ENCODE results near the gene RTN4RL1.

The RTN4RL1 gene

DNA sequence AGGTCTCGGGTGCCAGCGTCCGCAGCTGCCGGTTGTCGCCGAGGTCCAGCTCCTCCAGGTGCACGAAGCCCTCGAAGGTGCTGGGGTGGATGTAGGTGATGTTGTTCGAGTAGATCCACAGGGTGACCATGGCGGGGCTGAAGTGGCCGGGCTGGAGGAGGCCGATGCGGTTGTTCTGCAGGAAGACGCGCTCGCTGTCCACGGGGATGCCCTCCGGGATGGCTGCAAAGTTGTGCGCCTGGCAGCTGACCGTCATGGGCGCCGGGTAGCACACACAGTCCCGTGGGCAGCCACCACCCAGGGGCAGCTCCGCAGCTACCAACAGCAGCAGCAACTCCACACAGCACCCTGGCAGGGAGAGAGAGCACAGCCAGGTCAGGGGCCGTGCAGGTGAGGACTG lies 87.7 kb downstream of the RTN4RL1 start:
- TF ChIP-seq CTCF (conservative IDR thresholded peaks at IDR 0.05; ENCODE audit: low read length) (no peak), EZH2phosphoT487 (IDR thresholded peaks at IDR 0.05; ENCODE audit: borderline replicate concordance) (no peak)
- no peaks in the 10 kb centered on the region for H3K4me1 ChIP-seq (ENCODE audit: insufficient read depth, low read length, poor library complexity, severe bottlenecking)
- no peaks in the 10 kb centered on the region for H4K20me1 ChIP-seq (ENCODE audit: insufficient read depth, low read length, poor library complexity, severe bottlenecking)
- no peaks in the 10 kb centered on the region for H3K27me3 ChIP-seq (ENCODE audit: insufficient read depth, low read length, poor library complexity, severe bottlenecking)
- no peaks in the 10 kb centered on the region for H3K9me2 ChIP-seq (replicated peaks; ENCODE audit: low read depth, low read length)
- no peak overlapping the region for H2AFZ ChIP-seq (ENCODE audit: low read length)
- no peak overlapping the region for H3K4me3 ChIP-seq (ENCODE audit: low read length, poor library complexity, severe bottlenecking)
- H3F3A ChIP-seq (ENCODE audit: low read depth) = no peaks in the 10 kb centered on the region
- H3K36me3 ChIP-seq (ENCODE audit: insufficient read depth, low read length) = no peaks in the 10 kb centered on the region
- no peak overlapping the region for H3K9ac ChIP-seq (ENCODE audit: low read depth, low read length, poor library complexity, severe bottlenecking)
- H3K4me2 ChIP-seq (ENCODE audit: low read depth, low read length, poor library complexity, severe bottlenecking) = no peak overlapping the region
- H3K79me2 ChIP-seq (ENCODE audit: insufficient read depth, low read length) = no peaks in the 10 kb centered on the region
- H3K9me3 ChIP-seq (ENCODE audit: insufficient read depth, low read depth, low read length) = no peaks in the 10 kb centered on the region

- no peaks in the 10 kb centered on the region for H3K9me2 ChIP-seq (replicated peaks; ENCODE audit: low read depth, low read length)
- H3F3A ChIP-seq (ENCODE audit: low read depth) = no peaks in the 10 kb centered on the region
- no peaks in the 10 kb centered on the region for H3K79me2 ChIP-seq (ENCODE audit: insufficient read depth, low read length)
- no peaks in the 10 kb centered on the region for H3K27me3 ChIP-seq (ENCODE audit: insufficient read depth, low read length, poor library complexity, severe bottlenecking)
- no peaks in the 10 kb centered on the region for H3K36me3 ChIP-seq (ENCODE audit: insufficient read depth, low read length)
- no peaks in the 10 kb centered on the region for H3K4me1 ChIP-seq (ENCODE audit: insufficient read depth, low read length, poor library complexity, severe bottlenecking)
- no peak for TF ChIP-seq EZH2phosphoT487 (IDR thresholded peaks at IDR 0.05; ENCODE audit: borderline replicate concordance)
- TF ChIP-seq CTCF (conservative IDR thresholded peaks at IDR 0.05; ENCODE audit: low read length) = no peak
- no peaks in the 10 kb centered on the region for H3K9me3 ChIP-seq (ENCODE audit: insufficient read depth, low read depth, low read length)
- H2AFZ ChIP-seq (ENCODE audit: low read length) = no peak overlapping the region
- H3K9ac ChIP-seq (ENCODE audit: low read depth, low read length, poor library complexity, severe bottlenecking) = no peak overlapping the region
- H4K20me1 ChIP-seq (ENCODE audit: insufficient read depth, low read length, poor library complexity, severe bottlenecking) = no peaks in the 10 kb centered on the region
- H3K4me3 ChIP-seq (ENCODE audit: low read length, poor library complexity, severe bottlenecking) = no peak overlapping the region
- H3K4me2 ChIP-seq (ENCODE audit: low read depth, low read length, poor library complexity, severe bottlenecking) = no peak overlapping the region
These were observed 88.4 kb downstream of the RTN4RL1 start for GRCh38 chr17:1936766-1937165.

DNA sequence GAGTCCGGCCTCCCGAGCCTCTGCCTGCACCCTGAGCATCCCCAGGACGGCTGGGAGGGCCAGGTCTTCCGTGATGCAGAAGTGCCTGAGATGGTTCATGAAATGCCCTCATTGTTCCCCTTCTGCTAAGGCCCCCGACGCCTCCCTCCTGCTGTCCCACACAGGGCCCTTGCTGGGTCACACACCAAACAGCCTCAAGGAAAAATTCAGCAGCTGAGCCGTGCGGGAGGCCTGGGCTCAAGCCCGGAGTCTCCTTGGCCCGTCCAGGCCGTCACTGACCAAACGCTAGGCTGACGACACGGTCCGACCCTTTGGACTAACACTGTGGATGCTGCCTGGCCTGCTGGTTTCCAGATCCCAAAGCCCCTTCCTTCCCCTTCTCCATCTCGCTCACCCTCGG lies 90.2 kb downstream of the RTN4RL1 start:
- Histone ChIP-seq H3K27me3 (ENCODE audit: insufficient read depth, low read length, poor library complexity, severe bottlenecking) (no peaks in the 10 kb centered on the region), H3K9me3 (ENCODE audit: insufficient read depth, low read depth, low read length) (no peaks in the 10 kb centered on the region), H3K4me1 (ENCODE audit: insufficient read depth, low read length, poor library complexity, severe bottlenecking) (no peaks in the 10 kb centered on the region), H3K36me3 (ENCODE audit: insufficient read depth, low read length) (no peaks in the 10 kb centered on the region), H3K79me2 (ENCODE audit: insufficient read depth, low read length) (no peaks in the 10 kb centered on the region), H4K20me1 (ENCODE audit: insufficient read depth, low read length, poor library complexity, severe bottlenecking) (no peaks in the 10 kb centered on the region), H2AFZ (ENCODE audit: low read length) (no peak overlapping the region), H3K9ac (ENCODE audit: low read depth, low read length, poor library complexity, severe bottlenecking) (no peak overlapping the region), H3K9me2 (replicated peaks; ENCODE audit: low read depth, low read length) (no peaks in the 10 kb centered on the region), H3K4me3 (ENCODE audit: low read length, poor library complexity, severe bottlenecking) (no peak overlapping the region), H3F3A (ENCODE audit: low read depth) (no peaks in the 10 kb centered on the region), H3K4me2 (ENCODE audit: low read depth, low read length, poor library complexity, severe bottlenecking) (no peak overlapping the region)
- TF ChIP-seq EZH2phosphoT487 (IDR thresholded peaks at IDR 0.05; ENCODE audit: borderline replicate concordance) (no peak), CTCF (conservative IDR thresholded peaks at IDR 0.05; ENCODE audit: low read length) (no peak)

Measured in Loucy (cell line).